OCI-LY7 (cell line): ENCODE data around the gene TGFBR3.

ENCODE experiments used
- CTCF ChIP-seq: fragments of 200-600 bp; sonication (generic); conservative IDR thresholded peaks from 2 replicates; pipeline ENCODE4 v1.5.1; 2014; ENCODE audit warnings: mild to moderate bottlenecking, antibody characterized with exemption, low read length, moderate library complexity, mixed read lengths
- EZH2phosphoT487 ChIP-seq: fragments of 200-600 bp; sonication (generic); IDR thresholded peaks from 2 replicates; pipeline ENCODE4 v1.6.1; 2018; ENCODE audit warnings: low read depth, borderline replicate concordance, mild to moderate bottlenecking, mixed run types, antibody characterized with exemption, low read length, moderate library complexity, mixed read lengths

- no peak for TF ChIP-seq CTCF
- no peak for TF ChIP-seq EZH2phosphoT487
These were observed 111.3 kb downstream of the TGFBR3 start for GRCh38 chr1:91774520-91775203.
